GM19035 (cell line): ENCODE measurements around the gene DBN1.

ENCODE experiments used
- ATAC-seq: cut with Tn5 transposase; IDR thresholded peaks from one replicate; pipeline ENCODE4 v1.9.1; 2021; ENCODE audit not compliant: unreplicated experiment

Gene DBN1

DNA sequence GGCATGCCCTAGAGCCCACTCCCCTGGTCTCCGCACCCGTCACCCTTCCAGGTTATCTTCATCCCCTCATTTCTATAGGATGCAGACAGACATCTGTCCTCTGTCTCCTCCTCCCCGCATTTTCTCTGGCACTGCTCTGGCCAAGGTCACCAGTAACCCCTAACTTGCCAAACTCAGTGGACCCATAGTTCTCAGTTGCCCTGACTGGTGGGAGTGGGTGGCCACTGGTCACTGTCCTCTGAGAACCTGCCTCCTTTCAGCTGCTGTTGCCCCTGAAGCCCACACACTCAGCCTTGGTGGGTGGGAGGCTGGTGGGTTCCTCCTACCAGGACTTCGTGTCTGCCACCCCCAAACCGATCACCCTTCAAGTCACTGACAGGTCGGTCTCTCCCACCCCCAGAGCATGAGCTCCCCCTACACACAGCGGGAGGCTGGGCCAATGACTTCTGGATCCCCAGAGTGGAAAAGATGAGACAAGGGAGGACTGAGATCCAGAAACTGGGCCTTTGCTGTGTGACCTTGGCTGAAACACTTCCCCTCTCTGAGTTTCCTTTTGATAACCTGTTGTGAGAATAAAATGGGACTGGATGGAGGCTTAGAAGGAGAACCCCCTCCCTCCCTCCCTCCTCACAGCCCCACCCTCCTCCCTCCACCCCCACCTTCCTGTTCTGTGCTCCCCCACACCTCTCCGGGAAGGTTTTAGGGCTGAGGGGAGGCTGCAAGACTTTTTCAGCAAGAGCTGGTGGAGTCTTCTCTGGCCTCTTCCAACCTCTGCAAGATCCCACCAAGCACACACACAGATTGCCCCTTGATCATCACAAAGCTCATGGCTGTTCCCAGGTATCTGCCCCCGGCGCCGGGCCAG, 2.4 kb upstream of the DBN1 start:
- ATAC-seq = no peak

DNA sequence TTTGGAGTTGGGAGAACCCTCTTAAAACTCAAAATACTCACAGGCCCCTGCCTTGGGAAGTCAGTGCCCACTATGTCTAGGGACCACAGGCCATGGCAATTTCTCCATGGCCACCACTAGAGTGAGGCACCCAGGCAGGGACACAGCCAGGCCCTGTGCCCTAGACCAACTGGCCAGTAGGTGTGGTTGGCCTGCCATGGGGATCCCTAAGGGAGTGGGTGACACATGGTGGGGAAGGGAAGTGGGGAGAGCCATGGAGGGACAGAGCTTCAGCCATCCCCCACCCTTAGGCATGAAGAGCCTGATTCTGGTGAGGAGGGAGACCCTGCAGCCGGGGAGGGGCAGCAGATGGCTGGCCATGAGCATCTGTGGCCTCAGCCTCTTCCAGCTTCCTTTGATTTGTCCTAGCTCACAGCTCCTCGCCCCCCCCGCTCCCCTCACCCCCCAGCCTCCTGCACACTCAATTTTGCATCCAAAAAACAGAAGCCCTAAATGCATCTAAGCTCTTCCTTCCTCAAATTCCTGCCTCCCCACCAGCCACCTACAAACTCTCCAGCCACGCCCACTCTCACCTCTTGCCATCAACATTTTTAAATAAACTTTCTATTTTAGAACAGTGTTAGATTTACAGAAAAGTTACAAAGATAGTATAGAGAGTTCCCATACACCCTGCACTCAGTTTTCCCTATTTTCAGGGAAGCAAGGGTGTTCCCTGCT, 1.6 kb upstream of the DBN1 start:
- ATAC-seq = no peak

DNA sequence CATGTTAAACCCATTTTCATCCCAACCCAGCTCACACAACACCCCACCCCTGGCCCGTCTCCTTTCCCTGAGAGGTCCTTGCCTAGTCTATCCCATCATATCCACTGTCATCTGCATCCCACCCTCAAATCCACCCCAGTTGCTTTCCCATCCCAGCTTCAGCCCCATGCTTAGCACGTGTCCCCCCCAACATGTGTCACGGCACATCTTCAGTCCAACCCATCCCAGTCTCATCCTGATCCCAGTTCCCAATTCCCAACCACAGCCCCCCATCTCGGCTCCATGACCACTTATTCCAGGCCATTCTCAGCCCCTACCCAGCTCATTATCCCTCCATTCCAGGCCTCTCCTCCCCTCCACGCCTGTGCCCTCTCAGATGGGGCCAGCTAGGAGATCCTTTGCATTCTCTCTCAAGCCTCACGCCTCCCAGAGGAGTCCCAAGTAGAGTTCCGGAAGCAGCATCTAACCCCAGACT, 605 bp upstream of the DBN1 start:
- ATAC-seq = no peak

DNA sequence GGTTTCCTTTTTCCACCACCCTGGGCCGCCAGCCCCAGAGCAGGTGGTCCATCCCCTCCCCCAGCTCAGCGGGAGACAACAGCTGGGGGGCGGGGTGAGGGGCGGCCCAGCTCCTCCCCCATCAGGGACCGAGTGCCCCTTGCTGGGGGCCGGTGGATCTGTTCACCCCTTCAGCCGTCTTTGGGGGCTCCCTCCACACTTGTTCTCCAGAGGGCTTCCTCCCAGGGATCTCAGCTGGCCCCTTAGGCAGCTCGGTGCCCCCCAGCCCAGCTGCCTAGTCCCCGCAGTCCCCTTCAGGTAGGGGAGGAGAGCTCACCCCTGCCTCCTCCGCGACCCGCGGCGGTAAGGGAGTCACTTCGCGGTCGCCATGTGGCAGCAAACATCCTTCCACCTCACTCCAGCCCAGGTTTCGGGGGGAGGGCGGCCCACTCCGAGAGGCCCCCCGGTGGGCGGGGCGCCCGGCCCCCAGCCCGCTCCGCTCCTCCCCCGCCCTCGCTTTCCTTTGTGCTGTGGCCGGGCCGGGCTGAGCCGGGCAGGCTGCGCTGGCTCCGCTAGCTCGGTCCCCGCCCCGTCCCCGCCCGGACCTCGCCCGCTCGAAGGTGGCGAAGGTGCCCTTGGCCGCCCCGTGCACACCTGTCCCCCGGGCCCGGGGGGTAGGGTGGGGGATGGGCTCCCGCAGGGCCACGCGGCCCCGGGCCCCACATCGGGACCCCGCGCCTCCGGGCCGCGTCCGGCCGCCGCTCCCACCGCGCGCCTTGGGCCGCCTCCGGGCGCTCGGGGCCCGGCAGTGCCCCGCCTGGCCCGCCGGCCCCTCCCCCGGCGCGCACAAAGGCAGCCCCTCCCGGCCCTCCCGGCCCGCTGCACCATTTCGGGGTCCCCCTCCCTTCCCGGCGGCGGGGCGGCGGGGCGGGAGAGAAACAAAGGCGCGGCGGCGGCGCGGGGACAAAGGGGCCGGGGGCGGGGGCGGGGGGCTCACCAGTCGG, 683 bp downstream of the DBN1 start:
- ATAC-seq = no peak

DNA sequence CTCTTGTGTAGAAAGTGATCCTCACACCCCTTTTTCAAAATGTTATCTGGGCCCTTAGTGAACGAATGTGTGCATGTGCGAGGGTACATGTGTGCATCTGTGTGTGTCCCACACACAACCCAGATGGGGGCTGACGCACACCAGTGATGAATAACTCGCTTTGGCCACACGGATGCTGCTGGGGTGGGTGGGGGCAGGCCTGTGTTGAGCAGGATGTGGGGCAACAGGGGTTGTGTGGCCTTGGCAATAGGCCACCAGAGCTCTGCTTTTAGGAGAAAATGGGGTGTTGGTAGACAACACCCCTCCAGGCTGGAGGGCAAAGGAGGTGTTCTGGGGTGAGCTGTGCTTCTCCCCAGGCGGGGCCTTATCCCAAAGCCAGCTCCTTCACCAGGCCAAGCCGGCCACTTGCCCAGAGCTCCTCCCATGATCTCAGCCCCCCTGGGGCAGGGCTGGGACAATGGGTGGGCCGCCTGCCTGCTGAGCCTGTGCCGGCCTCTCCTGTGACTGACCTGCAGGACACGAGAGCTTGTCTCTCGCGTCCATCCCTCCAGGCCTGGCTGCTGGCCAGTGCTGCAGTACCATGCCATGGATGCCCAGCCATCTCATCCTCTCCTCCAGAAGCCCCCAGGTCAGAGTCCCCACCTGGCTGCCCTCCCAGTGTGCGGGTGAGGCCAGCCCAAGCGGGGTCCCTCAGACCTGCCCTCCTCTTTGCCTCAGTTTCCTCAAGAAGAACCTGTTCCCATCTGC, 1.7 kb downstream of the DBN1 start:
- no peak for ATAC-seq

DNA sequence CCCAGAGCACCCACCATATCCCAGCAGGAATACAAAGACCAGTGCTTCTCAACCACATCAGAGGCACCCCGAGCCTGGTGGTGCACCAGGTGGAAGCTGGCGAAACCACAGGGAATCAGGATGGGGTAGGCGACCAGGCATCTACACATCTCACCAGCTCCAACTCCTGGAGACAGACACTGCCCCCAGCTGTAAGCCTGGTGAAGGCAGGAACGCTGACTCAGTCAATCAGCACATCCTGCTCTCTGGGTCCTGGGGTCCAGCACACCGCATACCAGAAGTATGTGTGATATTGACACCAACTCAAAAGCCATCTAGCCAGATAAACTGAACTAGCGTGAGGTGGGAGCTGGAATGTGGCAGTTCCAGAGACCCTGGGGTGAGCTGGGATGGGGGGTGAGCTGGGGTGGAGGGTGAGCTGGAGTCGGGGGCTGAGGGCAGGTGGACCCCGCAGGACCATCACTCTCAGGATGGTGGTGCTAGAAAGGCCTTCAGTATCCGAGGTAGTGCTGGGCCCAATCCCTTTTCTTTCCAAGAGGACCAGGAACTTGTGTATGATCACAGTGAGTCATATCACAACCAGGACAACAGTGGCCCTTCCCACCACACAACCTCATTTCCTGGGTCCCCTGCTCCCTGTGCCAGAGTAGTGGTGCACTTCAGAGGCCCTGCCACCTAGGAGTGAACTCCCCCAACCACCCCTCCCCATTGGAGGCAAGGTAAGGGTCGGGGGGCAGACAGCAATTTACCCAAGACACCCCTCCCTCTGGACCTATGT, 2.5 kb downstream of the DBN1 start:
- ATAC-seq = no peak

DNA sequence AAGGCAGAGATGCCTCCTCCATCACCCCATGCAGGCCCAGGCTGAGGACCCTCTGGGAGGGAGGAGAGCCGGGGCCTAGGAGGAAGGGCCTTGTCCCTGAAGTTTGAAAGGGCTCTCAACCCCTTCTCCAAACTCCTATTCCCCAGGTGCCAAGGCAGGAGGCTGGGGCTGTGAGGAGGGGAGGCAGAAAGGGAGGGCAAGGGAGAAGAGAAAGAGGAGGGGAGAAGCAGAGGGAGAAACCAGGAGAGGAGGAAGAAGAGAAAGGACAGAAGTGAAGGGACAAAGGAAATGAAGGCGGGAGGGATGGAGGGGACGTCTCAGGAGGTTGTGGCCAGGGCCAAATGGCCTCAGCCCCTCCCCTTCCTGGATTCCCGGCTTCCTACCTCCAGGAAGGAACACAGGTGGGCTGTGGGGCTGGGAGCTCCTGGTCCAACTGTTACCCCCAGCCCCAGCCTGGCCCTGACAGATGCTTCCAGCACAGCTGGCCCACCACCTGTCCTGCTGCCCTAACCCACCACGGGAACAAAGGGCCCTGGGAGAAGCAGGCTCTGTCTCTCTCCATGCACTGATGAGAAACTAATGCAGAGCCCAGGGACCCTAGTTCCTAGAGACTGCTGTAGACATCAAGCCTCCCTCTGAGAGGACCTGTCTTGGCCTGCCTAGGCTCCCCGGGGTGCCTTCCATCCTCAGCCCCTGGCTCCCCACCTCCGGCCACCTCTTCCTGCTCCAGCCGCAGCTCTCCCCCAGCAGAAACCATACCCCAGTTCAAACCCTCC, 3.5 kb downstream of the DBN1 start:
- no peak for ATAC-seq

DNA sequence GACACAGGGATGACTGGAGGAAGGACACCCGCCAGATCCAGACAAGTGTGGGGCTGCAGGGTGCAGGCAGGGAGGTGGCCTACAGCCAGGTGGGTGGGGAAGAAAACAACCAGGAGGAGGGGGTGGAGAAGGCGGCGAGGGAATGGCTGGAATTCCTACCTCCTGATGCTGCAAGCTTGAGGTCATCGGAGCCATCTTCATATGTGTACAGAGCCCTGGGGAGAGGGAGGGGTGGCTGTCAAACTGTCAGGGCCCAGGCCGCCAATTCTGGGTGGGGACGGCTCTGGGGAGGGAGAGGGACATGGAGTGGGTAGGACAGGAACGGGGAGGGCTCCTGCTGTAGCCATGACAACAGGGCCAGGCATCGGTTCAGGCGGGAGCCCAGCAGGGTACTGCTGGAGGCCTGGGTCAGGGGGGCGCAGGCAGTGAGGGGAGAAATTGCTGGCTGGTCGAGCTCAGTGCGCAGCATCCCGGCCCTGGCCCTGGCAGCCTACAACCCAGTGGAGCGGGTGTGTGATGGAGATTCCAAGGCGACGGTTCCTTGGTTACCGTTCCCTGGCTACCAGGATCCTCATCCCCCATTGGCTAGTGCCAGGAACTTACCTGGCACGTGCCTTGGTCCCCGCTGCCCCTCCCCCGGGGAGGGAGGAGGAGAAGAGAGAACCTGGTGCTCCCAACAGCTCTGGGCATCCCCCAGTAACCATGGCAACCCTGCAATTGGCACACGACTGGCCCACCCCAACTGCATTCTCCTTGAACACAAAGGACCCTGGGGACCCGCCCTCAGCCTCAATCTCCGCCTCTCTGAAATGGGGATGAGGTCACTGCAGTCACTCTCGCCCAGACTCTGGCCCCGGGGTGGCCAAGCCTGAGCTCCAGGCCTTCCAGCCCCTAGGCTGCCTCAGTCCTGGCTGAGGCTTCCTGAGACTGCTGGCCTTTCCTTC, 4.5 kb downstream of the DBN1 start:
- ATAC-seq = no peak

DNA sequence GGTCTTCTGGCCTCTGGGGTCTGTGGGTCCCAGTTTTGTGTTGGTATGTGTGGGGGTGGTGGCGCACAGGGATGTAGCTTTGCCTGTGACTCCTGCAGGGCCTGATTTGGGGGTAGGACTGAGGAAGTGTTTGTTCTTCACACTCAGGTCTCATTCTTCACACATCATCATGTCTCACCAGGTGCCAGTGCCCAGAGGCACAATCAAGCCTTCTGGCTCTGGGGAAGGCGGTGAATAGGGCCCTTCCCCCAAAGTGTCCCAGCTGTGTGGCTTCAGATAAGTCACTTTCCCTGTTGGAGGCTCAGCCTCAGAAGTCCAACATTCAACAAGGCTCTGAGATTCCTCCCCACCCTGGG, 5.1 kb downstream of the DBN1 start:
- no peak for ATAC-seq

DNA sequence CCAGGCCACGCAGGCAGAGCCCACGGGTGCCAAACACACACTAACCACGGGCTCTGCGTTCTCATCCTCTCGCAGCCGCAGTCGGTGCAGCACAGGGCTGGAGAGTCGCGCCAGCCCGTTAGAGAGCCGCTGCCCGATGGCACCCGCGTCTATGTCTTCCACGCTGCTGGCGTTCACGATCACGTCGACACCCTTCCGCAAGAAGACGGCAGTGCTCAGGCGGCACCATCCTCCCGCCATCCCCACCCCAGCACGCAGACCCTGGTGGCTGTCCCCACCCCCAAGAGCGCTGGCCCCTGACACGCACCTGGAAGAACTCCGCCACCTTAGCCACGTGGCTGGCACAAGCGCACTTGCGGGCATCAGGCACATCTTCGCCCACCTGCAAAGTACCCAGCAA, 6.0 kb downstream of the DBN1 start:
- ATAC-seq = no peak

DNA sequence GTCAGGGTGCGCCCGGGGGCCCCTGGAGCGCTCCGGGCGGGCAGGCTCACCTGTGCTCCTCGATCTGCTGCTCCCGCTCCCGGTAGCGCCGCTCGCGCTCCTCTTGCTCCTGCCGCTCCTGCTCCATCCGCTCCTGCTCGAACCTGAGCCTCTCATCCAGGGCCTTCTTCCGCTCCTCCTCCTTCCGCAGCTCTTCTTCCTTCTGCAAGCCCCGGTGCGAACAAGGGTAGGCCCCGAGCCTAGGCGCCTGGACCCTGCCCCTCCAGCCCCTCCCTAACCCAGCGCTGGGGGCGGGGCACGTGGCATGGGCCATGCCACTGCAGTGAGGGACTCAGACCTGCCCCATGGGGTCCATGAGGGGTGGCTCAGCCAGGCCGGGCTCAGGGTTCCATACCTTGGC, 6.6 kb downstream of the DBN1 start:
- ATAC-seq = no peak

DNA sequence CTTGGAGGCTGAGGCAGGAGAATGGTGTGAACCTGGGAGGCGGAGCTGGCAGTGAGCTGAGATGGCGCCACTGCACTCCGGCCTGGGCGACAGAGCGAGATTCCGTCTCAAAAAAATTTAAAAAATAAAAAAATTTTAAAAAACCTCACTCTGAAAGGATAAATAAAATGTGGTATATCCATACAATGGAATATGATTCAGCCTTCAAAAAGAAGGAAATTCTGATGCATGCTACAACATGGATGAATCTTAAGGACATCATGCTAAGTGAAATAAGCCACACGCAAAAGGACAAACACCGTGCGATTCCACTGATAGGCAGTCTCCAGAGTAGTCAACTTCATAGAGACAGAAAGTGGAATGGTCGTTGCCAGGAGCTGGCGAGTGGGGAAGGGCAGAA, 8.4 kb downstream of the DBN1 start:
- no peak for ATAC-seq

DNA sequence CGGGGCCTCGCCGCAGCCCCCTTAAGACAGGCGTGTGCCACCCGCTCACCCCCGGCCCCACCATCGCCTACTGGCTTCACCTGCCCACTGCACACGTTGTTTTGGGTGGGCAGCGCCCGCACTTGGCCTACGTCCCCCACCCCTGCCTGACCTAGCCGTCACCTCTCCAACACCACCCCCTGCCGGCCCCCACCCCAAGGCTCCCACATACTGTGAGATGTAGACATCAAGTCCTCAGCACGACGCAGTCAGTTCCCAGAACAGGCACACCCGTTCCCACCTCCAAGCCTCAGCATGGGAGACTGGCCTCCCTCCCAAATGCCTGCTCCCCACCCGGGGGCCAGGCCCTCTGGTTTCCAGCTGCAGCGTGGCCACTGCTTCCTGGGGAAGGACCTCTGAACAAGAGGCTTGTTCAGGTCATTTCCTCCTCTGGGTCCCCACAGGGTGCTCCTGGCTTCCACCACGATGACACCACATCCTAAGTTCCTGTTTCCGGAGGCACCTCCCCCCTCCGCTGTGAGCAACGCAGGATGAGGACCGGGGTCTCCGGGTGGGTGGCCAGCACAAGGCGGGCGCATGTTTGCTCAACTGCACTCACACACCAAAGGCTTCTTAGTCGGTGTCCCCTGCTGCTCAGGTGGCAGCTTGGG, 11.3 kb downstream of the DBN1 start:
- ATAC-seq = no peak

DNA sequence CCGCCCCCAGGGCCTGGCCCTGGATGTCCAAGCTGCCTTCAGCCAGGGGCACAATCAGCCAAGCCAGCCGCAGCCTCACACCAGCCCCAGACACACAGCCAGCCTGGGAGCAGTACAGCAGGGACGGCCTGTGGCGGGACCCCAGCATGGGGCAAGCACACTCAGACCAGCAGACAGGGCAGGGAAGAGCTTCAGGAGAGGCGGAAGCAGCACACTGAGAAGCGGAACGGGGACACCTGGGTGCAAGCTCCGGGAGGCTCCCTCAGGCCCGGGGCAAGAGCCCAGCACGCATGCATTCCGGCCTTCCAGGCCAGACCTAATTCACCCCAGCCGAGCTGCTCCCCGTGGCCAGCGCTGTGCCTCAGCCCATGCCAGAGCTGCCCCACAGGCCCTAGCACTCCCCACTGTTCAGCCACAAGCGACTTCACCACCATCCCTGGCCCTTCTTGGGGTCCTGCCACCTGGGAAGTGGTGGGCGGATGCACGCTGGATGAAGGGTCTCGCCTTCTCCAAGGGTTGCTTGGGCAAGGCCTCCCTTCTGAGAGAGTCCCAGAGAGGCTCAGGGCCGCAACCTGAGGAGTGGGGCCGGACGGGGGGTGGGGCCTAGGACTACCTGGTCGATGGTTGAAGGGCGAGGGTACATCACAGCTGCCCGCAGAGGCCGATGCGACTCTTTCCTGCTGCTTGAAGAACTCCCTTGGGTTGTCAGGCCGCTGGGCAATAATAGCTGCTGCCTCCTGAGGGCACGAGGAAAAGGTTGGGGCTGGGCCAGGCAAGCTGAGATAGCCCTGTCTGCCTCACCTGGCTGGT, 13.4 kb downstream of the DBN1 start:
- ATAC-seq = no peak

DNA sequence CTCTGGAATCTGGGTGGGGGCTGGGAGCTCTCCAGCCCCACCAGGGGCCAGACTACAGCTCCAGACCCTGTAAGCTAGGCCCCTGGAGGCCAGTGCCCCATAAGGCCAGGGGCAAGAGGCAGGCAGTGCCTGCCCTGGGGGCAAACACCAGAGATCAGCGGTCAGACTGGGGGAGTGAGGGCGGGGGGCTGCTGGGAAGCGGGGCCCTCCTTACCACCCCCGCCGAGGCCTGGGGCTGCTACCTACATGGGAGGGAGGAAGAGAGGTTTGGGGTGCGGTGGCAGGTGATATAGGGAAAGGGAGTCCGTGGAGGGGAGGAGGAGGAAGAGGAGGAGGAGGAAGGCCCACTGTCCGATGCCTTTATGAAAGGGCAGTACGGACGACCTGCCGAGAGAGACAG, 14.1 kb downstream of the DBN1 start:
- ATAC-seq = no peak

DNA sequence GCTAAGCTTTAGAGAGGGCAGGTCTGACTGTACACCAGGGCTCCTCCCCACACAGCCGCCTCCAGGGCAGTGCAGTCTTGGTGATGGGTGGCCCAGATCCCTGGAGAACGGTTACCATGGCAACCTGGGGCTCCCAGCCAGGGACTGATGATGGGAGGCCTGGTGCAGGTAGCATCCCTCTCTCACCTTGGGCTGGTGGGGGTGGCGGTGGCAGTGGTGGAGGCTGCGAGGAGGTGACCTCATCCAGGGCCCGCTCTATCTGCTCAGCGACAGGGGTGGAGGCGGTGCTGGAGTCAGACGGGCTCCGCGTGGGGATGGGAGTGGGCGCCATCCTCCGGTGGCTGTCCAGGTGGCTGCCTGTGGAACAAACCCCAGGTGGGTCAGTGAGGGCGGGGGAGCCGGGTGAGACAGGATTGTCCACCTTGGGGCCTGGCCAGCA, 14.5 kb downstream of the DBN1 start:
- no peak for ATAC-seq
